Limb (tissue), 2 donors: Measurements from ENCODE around the gene KRTAP4-6.
"Not testable (repeated sequence)": the region's sequence is repeated elsewhere in the genome, so short reads cannot be mapped to it uniquely, and the experiment has no call there.

Source experiments
- DNase-seq, 2 donors: peaks; one replicate each; pipeline ENCODE4 v3.0.0-alpha.2; 2016; ENCODE audit errors: extremely low spot score in 2 of 2

Gene KRTAP4-6

GRCh38 chr17:41140360-41141131, at the start of gene KRTAP4-6:
KRTAP4-6 (minus strand) TSS chr17:41140544; CDS start chr17:41140487, 57 bp downstream.
- no peak for DNase-seq

GRCh38 chr17:41189837-41190318, 49.5 kb upstream of the KRTAP4-6 start, which contains the start of gene KRTAP9-1:
KRTAP9-1 (plus strand) TSS chr17:41189887; CDS start chr17:41189887, 0 bp downstream.
- not testable (repeated sequence) for DNase-seq

GRCh38 chr17:41186872-41187271, 46.5 kb upstream of the KRTAP4-6 start:
- no peak for DNase-seq

- no peak for DNase-seq
Measured at GRCh38 chr17:41185001-41185400, 44.7 kb upstream of the KRTAP4-6 start.

GRCh38 chr17:41184480-41184961, 44.2 kb upstream of the KRTAP4-6 start, which contains the start of gene KRTAP4-1:
KRTAP4-1 (minus strand) TSS chr17:41184911; CDS start chr17:41184854, 57 bp downstream.
- DNase-seq = no peak

GRCh38 chr17:41178843-41179616, 38.7 kb upstream of the KRTAP4-6 start:
- no peak for DNase-seq

GRCh38 chr17:41178341-41178740, 38.0 kb upstream of the KRTAP4-6 start:
- DNase-seq = no peak

GRCh38 chr17:41177727-41178271, 37.5 kb upstream of the KRTAP4-6 start, which contains the start of gene KRTAP4-2:
KRTAP4-2 (minus strand) TSS chr17:41178221; CDS start chr17:41178164, 57 bp downstream.
- DNase-seq = no peak

- DNase-seq = no peak
Measured at GRCh38 chr17:41176744-41177387, 36.5 kb upstream of the KRTAP4-6 start.

- no peak for DNase-seq
Measured at GRCh38 chr17:41171886-41172285, 31.5 kb upstream of the KRTAP4-6 start.

GRCh38 chr17:41168121-41168520, 27.8 kb upstream of the KRTAP4-6 start, which contains the start of gene KRTAP4-3:
KRTAP4-3 (minus strand) TSS chr17:41168221; CDS start chr17:41168172, 49 bp downstream.
- DNase-seq = no peak

- no peak for DNase-seq
Measured at GRCh38 chr17:41167561-41167960, 27.2 kb upstream of the KRTAP4-6 start.

GRCh38 chr17:41163828-41164227, 23.5 kb upstream of the KRTAP4-6 start:
- DNase-seq = no peak

- no peak for DNase-seq
Measured at GRCh38 chr17:41160648-41161047, 20.3 kb upstream of the KRTAP4-6 start, which contains the start of gene KRTAP4-4. KRTAP4-4 (minus strand) TSS chr17:41160748; CDS start chr17:41160691, 57 bp downstream.

GRCh38 chr17:41160190-41160589, 19.8 kb upstream of the KRTAP4-6 start:
- DNase-seq = not testable (repeated sequence)

GRCh38 chr17:41153856-41154255, 13.5 kb upstream of the KRTAP4-6 start:
- DNase-seq = no peak

GRCh38 chr17:41151525-41151924, 11.2 kb upstream of the KRTAP4-6 start:
- DNase-seq = no peak

- no peak for DNase-seq
Measured at GRCh38 chr17:41150026-41150425, 9.7 kb upstream of the KRTAP4-6 start.

- no peak for DNase-seq
Measured at GRCh38 chr17:41149652-41149985, 9.3 kb upstream of the KRTAP4-6 start, which contains the start of gene KRTAP4-5. KRTAP4-5 (minus strand) TSS chr17:41149825; CDS start chr17:41149767, 58 bp downstream.

GRCh38 chr17:41148971-41149651, 8.8 kb upstream of the KRTAP4-6 start:
- DNase-seq = not testable (repeated sequence)
